ENCODE results near the gene FBXL16. TPM values are rescaled to one million over a fixed set of nuclear protein-coding genes. Genes with fewer than 3 reads are reported as not detected.

Gene FBXL16
- total and polyA plus RNA-seq, 3 donors from 2014 or later: 15.8 to 23.4 (median 16.1) TPM

- peaks cover 25% of the 10 kb centered on the region for H3K4me1 ChIP-seq
- peak overlapping the region; percentile 86 to 97 for H3K4me3 ChIP-seq
- peak overlapping the region; percentile 73 to 74 for H3K27ac ChIP-seq
- no peak for TF ChIP-seq POLR2A (IDR thresholded peaks at IDR 0.05)
- TF ChIP-seq CTCF (IDR thresholded peaks at IDR 0.05): no peak
- H3K27me3 ChIP-seq: no peaks in the 10 kb centered on the region
- H3K36me3 ChIP-seq (ENCODE audit: low read depth, missing control alignments): no peaks in the 10 kb centered on the region
- 80 to 85% methylated on average over 16 to 26 of the region's 26 CpGs for WGBS, 2 donors
- intact Hi-C loops (cut with DNase I; ENCODE audit: low total_unique reads): no loop called here
- no peaks in the 10 kb centered on the region for H3K9me3 ChIP-seq
- DNase-seq: no peak
Observed at GRCh38 chr16:689175-689897, 16.3 kb downstream of the FBXL16 start.

GRCh38 chr16:687499-687898 lies 18.1 kb downstream of the FBXL16 start:
- H3K4me1 ChIP-seq: peaks cover 33% of the 10 kb centered on the region
- H3K36me3 ChIP-seq (ENCODE audit: low read depth, missing control alignments): no peaks in the 10 kb centered on the region
- H3K27me3 ChIP-seq: no peaks in the 10 kb centered on the region
- intact Hi-C loops (cut with DNase I; ENCODE audit: low total_unique reads): no loop called here
- no peak overlapping the region for H3K27ac ChIP-seq
- DNase-seq: no peak
- H3K4me3 ChIP-seq: no peak overlapping the region
- no peak for TF ChIP-seq CTCF (IDR thresholded peaks at IDR 0.05)
- no peak for TF ChIP-seq POLR2A (IDR thresholded peaks at IDR 0.05)
- H3K9me3 ChIP-seq: no peaks in the 10 kb centered on the region
- 87 to 94% methylated on average over 18 to 19 of the region's 19 CpGs for WGBS, 2 donors

GRCh38 chr16:686459-687260 lies 18.9 kb downstream of the FBXL16 start:
- WGBS, 2 donors: 92% methylated on average over 51 of the region's 51 CpGs; no CpG with 5 or more reads in 1 of the 2 donors
- no peak for DNase-seq
- intact Hi-C loops (cut with DNase I; ENCODE audit: low total_unique reads): no loop called here
- Histone ChIP-seq H3K27me3 (no peaks in the 10 kb centered on the region), H3K4me3 (no peak overlapping the region), H3K36me3 (ENCODE audit: low read depth, missing control alignments) (no peaks in the 10 kb centered on the region), H3K27ac (no peak overlapping the region), H3K9me3 (no peaks in the 10 kb centered on the region), H3K4me1 (peaks cover 35% of the 10 kb centered on the region)
- TF ChIP-seq POLR2A (IDR thresholded peaks at IDR 0.05) (no peak), CTCF (IDR thresholded peaks at IDR 0.05) (no peak)

GRCh38 chr16:685967-686366 lies 19.6 kb downstream of the FBXL16 start:
- no peak for DNase-seq
- no peaks in the 10 kb centered on the region for H3K36me3 ChIP-seq (ENCODE audit: low read depth, missing control alignments)

More at GRCh38 chr16:685967-686366, 19.6 kb downstream of the FBXL16 start:
- peaks cover 42% of the 10 kb centered on the region for H3K4me1 ChIP-seq
- no peak overlapping the region for H3K27ac ChIP-seq
- WGBS, 2 donors: 79% methylated on average over 10 of the region's 10 CpGs; no CpG with 5 or more reads in 1 of the 2 donors
- no peaks in the 10 kb centered on the region for H3K27me3 ChIP-seq
- peak in 1 of 3 experiments; percentile 11 for TF ChIP-seq CTCF (IDR thresholded peaks at IDR 0.05)
- TF ChIP-seq POLR2A (IDR thresholded peaks at IDR 0.05): no peak
- intact Hi-C loops (cut with DNase I; ENCODE audit: low total_unique reads): no loop called here
- H3K4me3 ChIP-seq: no peak overlapping the region
- no peaks in the 10 kb centered on the region for H3K9me3 ChIP-seq
